Dermis microvascular lymphatic vessel endothelial cell (primary cell): ENCODE results near the gene ASB2. TPM values are rescaled to one million over a fixed set of nuclear protein-coding genes. Genes with fewer than 3 reads are reported as not detected.

ENCODE experiments used
- DNase-seq, 2 donors: peaks; one replicate each; pipeline versions ENCODE4 v3.0.0 to v3.0.0-alpha.2; 2010; ENCODE audit warnings: low read depth in 2 of 2
- total RNA-seq: library from RNA; depleted of rRNA; stranded (reverse); fragments of >200 nt; gene quantifications from 2 replicates; pipeline ENCODE4 v1.2.1, GENCODE V29; 2014

Gene ASB2
- total RNA-seq, 1 donor from 2014 or later = not detected

DNA sequence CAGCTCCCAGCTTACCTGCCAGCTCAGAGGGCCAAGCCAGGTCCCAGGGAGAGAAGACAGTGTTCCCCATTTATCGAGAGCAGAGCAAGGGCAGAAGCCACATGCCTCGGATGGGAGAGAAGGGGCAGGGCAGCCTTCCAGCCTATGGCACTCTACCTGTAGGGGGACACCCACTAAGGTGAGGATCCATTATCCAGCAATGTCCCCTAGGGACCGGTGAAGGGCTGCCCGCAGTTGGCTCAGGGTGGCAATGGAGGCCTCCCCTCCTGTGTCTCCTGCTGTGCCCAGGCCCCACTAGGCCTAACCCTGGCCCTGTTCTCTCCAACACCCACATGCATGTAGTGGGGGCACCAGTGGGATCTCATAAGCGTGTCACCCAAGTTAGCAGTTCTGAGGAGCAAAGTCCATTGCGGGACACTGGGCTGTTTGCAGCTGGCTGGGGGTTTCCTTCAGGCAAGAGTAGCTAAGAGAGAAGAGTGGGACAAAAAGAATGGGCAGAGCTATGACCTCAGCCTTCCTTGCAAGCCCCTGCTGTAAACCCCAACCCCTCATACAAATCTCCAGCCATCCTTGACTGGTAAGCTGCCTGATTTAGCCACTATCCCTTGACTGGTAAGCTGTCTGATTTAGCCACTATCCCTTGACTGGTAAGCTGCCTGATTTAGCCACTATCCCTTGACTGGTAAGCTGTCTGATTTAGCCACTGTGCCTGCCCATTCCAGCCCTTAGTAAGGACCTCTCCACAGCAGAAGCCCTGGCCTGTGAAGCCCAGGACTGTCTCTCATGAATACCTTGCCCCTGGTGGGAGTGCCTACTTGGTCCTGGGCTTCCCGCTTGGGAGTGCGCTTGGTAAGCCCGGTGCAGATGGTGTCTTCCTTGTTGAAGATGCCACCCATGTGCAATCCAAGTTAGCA, 5.2 kb upstream of the ASB2 start:
- DNase-seq = no peak

DNA sequence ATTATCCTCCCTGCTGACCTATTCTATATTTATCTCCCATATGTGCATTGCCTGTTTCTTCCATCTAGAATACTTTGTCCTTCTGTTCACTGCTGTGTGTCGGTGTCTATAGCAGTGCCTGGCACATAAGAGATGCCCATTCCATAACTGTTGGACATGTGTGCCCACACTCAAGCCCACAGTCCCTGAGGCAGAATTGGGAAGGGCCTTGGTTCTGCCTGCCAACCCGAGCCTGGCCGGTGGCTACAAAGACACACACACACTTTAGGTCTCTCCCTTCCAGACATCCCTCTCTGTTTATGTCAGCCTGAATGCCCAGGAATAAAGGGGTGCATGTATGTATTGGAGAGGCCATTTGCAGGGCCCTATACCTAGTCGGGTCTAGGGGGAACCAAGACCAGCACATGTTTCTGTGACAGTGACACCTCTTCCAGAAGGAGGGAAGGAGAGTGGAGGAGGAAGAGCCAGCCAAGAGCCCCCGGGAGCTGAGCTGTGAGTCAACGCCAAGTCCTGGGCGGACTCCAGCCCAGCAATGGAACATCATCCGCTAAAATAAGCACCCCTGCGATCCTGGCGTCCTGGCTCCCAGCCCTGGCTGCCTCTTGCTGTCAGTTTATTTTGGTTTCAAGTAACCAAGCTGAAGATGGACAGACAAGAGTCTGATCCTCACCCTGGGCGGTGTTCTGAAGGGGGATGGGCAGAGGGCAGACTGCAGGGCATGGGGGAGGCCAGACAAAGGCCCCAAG, 4.3 kb upstream of the ASB2 start:
- no peak for DNase-seq

DNA sequence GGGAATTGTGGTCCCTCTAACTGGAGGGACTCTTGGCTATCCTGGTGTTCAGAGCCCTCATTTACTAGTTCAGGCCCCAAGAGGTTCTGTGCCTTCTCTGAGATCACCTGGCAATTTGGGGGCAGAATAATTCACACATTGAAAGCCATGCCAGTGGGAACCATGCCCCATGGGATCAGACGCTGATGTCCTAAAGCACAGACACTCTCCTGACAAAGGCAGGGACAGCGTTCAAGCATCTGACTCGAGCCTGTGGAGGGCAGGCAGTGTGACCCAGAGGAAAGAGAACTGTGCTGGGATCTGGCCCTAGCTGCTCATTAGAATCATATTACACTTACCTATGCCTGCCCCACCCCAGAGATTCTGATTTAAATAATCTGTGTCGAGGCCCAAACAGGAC, 2.4 kb upstream of the ASB2 start:
- no peak for DNase-seq

DNA sequence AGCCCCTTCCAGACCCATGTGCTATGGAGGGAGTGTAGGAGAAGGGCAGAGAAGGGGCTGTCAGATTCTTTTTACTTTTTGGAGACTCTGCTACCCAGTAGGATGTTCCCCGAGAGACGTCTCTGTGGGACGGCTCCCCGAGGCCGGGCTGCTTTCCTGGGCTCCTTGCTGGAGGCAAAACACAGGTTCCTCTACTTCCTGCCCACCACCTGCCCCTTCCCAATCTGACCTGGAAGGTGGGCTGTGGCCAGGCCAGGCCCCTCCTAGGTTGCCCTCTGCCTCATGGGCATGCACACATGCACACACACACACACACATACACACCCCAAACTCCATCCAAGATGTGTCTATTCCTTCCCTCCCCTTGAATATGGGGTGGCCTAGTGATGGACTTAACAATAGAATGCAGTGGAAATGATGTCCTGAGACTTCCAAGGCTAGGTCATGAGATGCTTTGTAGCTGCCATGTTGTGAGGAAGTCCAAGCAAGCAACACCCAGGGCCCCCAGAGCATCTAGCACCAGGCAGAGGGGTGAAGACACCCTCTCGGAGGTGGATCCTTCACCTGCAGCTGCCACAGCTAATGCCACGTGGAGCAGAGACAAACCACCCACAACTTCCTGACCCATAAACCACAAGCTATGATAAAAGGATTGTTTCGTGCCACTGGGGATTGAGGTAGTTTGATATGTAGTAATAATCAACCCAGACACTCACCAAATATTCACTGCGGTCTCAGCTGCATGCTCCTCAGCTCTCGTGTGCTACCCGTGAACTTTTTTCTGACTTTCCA, 1.6 kb upstream of the ASB2 start:
- no peak for DNase-seq

DNA sequence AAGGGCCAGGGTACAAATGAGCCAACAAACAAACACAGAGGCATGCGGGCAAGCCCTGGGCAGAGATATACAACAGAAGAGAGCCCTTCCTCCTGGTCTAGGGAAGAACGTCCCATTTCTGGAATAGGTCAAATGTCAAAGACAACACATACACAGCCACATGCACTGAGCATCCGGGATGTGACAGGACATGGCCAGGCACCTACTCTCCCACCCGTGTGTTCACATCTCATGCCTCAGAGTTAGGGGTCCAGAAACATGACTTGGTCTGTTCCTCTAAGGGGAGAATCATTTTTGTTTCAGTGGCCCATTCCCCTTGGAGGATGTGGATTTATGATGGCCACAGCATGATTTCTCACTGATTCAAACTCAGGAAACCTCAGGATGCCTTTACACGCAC, 801 bp upstream of the ASB2 start:
- no peak for DNase-seq

DNA sequence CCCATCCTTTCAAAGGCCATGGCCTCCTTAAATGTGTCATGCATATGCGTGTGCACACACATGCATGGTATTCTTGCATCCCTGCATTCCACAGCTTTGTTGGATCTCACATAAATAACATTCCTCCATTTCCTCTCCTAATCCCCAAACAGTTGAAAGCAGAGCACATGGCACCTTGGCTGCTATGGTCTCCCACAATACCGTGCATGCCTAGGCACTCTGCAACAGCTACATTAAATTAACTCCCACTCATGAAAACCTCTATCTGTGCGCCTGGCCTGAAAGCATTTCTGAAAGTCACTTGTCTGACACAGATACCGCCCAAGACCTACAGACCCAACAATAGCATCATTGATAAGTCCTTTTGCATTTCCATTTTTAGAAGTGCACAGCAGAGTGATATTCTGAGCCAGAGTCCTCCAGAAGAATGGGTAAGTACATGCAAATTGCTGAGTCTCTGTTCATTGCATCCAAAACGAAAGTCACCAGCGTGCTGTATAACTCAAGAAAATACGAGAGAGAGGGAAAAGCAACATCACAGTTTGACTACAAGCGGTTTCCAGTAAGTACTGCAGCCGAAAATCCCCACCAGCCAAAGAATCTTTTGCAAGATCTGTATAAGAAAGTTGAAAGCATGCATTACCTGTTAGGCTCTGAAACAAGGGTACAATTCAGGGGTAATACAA, 436 bp downstream of the ASB2 start:
- DNase-seq = no peak

DNA sequence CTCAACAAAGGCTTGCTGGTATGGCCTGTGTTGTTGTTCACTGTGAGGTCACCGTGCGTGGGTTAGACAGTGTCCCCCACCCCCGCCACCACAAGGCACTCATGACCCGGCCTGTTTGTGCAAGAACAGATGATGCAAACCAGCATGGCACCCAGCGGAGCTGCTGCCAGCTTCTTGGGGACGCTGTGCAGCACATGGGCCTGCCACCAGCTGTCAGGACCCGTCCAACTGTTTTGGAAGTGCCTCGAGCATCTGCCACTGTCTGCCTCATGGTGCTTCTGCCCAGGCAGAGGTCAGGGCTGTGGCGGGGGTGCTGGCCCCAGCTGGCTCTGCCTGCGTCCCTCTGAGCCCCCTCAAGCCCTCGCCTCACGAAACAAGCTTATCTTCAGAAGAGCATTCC, 1.5 kb downstream of the ASB2 start:
- no peak for DNase-seq

DNA sequence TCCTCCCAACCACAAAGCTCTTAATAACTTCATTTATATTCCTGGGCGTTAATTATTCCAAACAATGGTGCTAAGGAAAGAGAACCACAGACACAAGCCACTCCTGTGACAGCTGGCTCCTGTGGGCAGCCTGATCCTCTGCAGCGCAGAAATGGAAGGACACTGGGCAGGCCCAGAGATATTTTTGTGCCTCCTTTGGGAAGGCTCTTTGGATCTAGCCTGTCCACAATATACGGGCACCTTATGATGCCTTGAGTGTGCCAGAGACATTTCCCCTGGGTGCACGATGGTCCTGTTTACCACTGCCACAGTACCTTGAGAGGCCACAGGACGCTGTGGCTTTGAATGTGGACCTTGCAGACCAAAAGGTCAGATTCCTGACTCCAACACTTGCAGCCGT, 2.1 kb downstream of the ASB2 start:
- DNase-seq = no peak

DNA sequence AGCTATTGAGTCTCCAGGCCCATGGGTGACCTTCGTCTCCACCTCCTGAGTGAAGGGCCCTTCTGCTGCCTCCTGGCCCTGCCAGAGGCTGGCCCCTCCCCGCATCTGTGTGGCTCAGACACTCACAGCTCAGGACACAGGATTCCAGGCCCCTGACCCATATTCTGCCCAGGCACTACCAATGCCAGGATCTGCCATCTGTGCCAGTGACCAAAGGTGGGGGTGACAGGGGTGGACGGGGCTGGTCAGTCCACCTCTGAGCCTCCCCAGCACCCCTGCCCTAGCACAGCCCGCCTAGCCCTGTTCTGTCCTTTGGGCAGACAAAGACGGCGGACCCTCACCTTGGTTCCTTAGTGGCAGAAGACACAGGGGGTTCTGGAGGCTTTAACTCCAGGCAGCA, 2.8 kb downstream of the ASB2 start:
- no peak for DNase-seq

DNA sequence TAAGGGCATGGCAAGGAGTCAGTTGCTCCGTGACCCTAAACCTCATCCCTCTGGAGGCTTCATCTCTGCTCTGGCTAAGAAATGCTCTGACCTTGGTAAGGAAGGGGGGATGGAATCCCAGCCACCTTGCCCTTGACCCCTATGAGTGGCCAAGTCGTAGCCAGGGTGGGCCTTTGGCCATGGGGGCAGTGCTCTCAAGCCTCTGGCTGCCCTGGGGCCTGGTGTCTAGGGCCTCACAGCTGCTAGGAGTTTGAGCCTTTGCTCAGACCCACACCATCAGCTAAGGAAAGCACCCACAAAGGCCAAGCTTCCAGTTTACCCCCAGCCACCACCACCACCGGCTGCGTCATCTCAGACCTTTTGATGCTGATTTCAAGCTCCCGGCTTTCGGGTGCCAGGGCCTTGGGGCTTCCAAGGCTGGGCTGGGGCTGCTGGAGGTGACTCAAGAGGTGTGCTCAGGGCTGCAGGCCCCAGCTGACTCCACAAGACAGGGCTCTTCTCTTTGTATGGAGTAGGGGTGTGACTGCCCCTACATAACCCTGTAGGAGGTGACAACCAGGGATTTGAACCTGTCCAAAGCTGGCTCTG, 3.7 kb downstream of the ASB2 start:
- no peak for DNase-seq

DNA sequence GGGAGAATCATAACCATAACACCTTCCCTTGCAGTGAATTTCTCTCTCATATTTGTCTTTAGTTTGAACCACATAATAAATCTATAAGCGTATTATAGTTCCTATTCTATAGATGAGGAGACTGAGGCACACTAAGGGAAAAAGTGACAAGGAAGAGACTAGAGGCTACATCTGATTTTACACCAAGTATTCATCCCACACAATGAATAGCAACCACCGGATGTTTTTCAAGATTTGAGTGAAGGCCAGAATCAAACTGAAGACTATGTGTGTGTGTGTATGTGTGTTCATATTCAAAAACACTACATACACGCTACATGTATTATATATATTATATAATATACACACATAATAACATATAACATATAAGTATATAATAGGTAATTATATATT, 4.7 kb downstream of the ASB2 start:
- DNase-seq = no peak

DNA sequence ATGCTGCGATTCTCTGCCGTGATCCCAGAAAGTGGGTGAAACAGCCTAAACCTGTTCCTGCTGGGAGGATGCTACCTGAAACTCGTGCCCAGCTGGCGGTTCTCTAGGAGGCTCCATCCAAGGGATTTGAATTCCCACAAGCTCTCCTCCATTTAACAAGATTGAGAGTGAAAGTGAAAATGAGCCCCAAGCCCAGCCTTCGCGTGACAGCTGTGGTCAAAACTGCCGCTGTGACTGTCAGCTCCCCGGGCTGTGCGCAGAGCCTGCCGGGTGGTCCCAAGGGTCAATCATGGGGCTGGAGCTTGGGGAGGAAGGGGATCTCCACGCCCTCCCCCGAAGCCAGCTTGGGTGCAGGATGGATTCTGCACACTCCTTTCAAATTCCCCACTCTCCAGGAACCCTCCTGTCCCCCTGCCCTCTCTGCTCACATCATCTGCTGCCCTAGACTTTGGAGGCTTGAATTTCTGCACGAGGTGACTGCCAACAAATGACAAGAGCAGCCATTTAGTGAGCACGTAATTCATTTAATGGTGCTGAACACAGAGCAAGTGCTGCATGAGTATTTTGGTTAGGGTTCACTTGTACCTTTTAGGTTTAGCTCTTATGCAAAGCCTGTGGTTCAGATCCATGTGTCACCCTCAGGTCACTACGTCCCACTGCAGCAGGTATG, 5.3 kb downstream of the ASB2 start:
- no peak for DNase-seq

DNA sequence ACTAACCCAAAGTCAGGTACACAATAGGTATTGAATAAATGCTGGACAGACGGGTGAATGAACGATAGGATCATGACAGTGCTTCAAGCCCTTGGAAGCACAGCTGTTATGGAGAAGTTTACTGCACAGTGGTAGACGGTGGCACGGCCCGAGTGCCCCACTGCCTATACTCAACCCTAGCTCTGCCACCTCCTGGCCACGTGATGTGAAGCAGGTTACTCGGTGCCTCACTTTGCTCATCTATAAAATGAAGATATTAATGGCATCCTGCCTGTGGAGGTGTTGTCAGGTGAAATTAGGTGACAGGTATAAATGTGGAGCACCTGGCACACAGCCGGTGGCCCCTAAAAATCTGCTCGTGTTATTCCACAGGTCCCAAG, 5.8 kb downstream of the ASB2 start:
- DNase-seq = peak in 1 of 2 donors; percentile 20

DNA sequence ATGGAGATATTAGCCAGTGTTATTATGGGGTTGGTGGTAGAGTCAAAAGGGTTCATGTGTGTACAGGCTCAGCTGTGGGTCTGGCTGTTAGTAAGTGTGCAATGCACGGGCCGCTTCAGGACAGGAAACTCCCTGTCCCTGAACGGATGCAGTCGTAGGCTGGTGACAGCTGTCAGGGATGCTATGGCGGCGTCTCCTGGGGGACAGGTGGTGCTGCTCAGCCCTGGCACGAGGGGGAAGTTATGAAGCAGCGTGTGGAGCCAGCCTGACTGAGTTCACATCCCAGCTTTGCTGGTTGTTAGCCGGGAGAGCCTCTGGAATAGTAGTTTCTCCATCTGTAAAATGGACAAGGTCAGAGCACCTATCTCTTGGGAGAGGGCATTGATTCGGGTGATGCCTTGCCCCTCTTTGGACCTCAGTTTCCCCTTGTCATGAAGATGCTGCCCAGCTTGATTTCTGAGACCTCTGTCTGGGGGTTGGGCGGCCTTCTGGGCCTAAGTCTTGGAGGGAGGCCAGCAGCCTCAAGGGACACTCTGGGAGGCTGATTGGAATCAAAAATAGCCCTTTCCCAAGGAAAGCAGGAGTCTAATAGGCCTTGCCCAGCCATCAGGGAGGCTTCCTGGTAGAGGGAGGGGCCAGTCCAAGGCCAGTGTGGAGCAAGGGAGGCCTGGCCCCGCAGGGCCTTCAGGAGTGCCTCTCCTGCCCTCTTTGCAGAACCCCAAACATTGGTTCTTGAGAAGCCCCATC, 7.1 kb downstream of the ASB2 start:
- no peak for DNase-seq

DNA sequence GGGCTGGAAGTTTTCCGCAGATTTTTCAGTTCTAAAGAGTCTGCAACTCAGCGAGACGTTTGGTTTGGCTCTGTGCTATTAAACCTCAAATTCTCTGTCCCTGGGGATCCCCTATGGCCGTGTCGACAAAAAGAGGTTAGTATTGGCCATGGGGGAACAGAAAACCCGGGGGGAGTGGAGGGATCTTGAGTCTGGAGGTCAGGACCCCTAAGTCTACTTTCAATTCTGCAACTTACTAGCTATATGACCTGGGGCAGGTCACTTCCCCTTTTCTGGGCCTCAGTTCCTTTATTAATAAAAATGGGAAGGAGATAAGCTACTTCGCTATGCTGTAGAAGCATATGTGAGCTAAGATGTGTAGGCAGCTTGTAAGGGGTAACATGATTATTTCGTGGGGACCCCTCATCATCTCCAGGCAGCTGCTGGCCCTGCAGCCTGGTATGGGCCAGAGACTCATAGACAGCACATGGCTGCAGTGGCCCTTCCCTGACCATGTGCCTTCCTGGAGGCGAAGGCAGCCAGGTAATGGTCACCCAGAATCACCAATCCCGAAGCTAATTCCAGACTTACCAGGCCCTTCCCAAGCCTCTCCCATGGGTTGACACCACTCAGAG, 8.6 kb downstream of the ASB2 start:
- DNase-seq = no peak

DNA sequence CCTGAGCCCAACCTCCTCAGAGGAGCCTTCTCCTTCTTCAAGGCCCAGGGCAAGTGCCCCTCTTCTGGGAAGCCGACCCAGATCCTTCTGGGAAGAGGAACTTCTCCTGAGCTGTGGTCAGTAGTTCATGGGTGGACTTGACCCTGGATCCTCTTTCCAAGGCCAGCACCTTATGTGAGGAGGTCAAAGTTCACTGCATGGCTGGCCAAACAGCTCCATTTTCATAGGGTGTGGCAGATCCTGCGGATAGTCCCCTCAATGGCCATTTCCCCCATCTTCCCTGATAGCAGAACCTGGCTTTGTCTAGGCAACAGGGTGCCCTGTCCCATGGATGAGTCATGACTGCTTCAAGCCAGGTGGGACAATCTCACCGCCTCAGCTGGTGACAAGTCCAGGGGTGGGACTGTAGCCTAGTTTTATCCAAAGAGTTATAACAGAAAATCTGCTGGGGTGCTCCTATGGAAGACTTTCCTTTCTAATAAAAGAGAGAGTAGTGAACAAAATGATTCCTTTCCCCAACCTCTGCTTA, 10.4 kb downstream of the ASB2 start:
- DNase-seq = no peak

DNA sequence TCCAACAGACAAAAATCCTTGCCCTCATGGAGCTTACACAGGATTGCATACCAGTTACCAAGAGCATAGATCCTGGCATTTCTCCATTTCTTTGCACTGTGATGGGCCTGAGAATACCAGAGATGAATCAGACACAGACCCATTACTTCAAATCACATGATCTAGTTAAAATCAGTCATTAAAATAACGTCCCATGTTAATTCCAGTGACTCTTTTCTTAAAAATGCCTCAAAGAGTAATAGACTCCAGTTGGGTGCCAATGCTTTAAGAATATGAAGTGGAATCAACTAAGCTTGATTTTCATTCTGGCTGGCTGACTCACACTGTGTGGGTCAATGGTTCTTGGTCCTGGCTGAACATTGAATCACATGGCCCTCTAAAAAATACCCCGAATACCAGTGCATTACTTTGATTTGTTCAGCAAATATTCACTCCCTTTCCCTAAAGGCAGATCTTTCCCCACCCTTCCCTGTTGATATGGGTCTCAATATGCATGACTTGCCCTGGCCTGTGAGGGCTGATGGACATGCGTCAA, 11.0 kb downstream of the ASB2 start:
- no peak for DNase-seq

DNA sequence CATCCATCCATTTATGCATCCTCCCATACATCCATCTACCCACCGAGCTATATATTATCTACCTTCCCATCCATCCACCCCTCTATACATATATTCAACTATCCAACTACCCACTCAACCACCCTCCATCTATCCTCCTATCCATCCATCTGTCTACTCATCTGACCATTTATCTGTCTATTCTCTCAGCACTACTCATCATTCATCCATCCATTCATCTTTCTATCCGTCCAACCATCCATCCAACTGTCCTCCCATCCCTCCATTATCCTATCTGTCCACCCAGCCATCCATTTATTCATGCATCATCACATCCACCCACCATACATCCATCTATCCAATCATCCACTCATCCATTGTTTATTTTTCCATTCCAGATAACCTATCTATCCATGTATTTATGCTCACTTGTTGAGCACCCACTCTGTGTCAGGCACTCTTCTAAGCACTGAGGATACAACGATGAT, 11.5 kb downstream of the ASB2 start:
- no peak for DNase-seq

DNA sequence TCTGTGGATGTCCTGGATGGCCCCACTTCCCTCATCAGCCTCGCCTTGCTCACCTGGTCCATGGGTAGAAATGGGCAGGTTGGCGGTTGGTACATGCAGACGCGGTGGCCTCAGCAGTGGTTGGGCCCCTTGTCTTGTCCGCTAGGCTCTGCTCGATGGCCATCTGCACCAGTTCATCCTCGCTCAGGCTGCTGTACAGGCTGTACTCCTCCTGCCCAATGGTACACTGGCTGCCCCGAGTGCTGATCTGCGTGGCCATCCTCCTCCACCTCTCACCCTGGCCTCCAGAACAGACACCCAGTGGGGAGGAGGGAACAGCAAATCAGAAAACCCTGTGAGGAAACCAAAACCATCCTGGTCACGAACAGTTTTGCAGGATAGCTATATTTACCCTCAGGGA, 12.1 kb downstream of the ASB2 start:
- no peak for DNase-seq
